Endothelial cell of umbilical vein (primary cell): ENCODE data around the gene RPL5. TPM values are rescaled to one million over a fixed set of nuclear protein-coding genes. Genes with fewer than 3 reads are reported as not detected.

ENCODE experiments used
- BruUV-seq: library from RNA; stranded (reverse); fragments of 400-500 nt; replicated peaks from 2 replicates; lab custom pipeline; 2021; lab: Mats Ljungman, UMichigan
- CTCF ChIA-PET: fragments of 300-600, 350-600 bp; sonication (Branson Sonifier 250); formaldehyde crosslinking; loops from one replicate; lab custom pipeline; 2021; ENCODE audit warnings: antibody characterized with exemption, inconsistent platforms; lab: Charles Lee
- POLR2A ChIA-PET: fragments of 300-600, 350-600 bp; sonication (Branson Sonifier 250); formaldehyde crosslinking; loops from one replicate; lab custom pipeline; 2021; ENCODE audit warnings: antibody characterized with exemption, inconsistent platforms; lab: Charles Lee
- DNase-seq: peaks from one replicate; pipeline ENCODE4 v3.0.0-alpha.2; 2011; ENCODE audit warnings: low read depth, low spot score
- FAIRE-seq: peaks from 2 replicates; lab custom pipeline; 2011; peaks lifted over from hg19 to GRCh38; lab: Jason Lieb, UNC
- H2AFZ ChIP-seq: 2 replicates; pipeline ENCODE4 v1.6.0; 2012; ENCODE audit warnings: low read depth, low read length, control low read depth, inconsistent platforms
- H3K27ac ChIP-seq: 2 replicates; pipeline ENCODE4 v1.5.1; 2011; ENCODE audit warnings: low read depth, mild to moderate bottlenecking, control low read depth, low read length, moderate library complexity; ENCODE audit not compliant: insufficient read depth
- H3K27me3 ChIP-seq, 2 experiments: 2 replicates each; pipeline versions ENCODE4 v1.6.0 to v1.6.1; 2011; ENCODE audit warnings: low read length in 2 of 2, mixed read lengths in 1 of 2; ENCODE audit not compliant: control insufficient read depth in 2 of 2, insufficient read depth in 2 of 2
- H3K36me3 ChIP-seq, 2 experiments: 2 replicates in 1 of 2; 3 replicates in 1 of 2; pipeline ENCODE4 v1.5.1; 2011; ENCODE audit warnings: low read length in 2 of 2, mild to moderate bottlenecking in 1 of 2, moderate library complexity in 1 of 2; ENCODE audit not compliant: control insufficient read depth in 2 of 2, insufficient read depth in 2 of 2; ENCODE audit errors: extremely low read depth in 1 of 2
- H3K4me1 ChIP-seq: 3 replicates; pipeline ENCODE4 v1.5.1; 2011; ENCODE audit warnings: mild to moderate bottlenecking, low read length; ENCODE audit not compliant: control insufficient read depth, insufficient read depth; ENCODE audit errors: extremely low read depth
- H3K4me2 ChIP-seq: 2 replicates; pipeline ENCODE4 v1.6.1; 2011; ENCODE audit warnings: low read length, control low read depth, mixed read lengths; ENCODE audit not compliant: insufficient read depth
- H3K4me3 ChIP-seq, 3 experiments: fragments of 200-600 bp in 1 of 3; sonication (generic), shearing (Covaris generic) in 1 of 3; replicated peaks in 1 of 3; 2 replicates each; pipeline ENCODE4 v1.5.1; 2011 to 2016; ENCODE audit warnings: control low read depth in 3 of 3, low read length in 3 of 3, mild to moderate bottlenecking in 2 of 3, inconsistent platforms in 1 of 3, low read depth in 1 of 3, moderate library complexity in 1 of 3; ENCODE audit not compliant: insufficient read depth in 1 of 3
- H3K79me2 ChIP-seq: 2 replicates; pipeline ENCODE4 v1.6.0; 2012; ENCODE audit warnings: low read length, inconsistent platforms; ENCODE audit not compliant: control insufficient read depth, insufficient read depth
- H3K9ac ChIP-seq: replicated peaks from 2 replicates; pipeline ENCODE3; 2011; ENCODE audit warnings: low read length, control low read depth; ENCODE audit not compliant: insufficient read depth; ENCODE audit errors: extremely low read depth
- H3K9me1 ChIP-seq: replicated peaks from 3 replicates; pipeline ENCODE4 v1.6.0; 2011; ENCODE audit warnings: mild to moderate bottlenecking, low read length; ENCODE audit not compliant: control insufficient read depth, insufficient read depth; ENCODE audit errors: extremely low read depth
- H3K9me3 ChIP-seq: replicated peaks from 2 replicates; pipeline ENCODE4 v1.5.1; 2012; ENCODE audit warnings: low read length, inconsistent platforms; ENCODE audit not compliant: control insufficient read depth, insufficient read depth
- H4K20me1 ChIP-seq: replicated peaks from 2 replicates; pipeline ENCODE3; 2011; ENCODE audit warnings: mild to moderate bottlenecking, low read length; ENCODE audit not compliant: control insufficient read depth, insufficient read depth; ENCODE audit errors: extremely low read depth
- CTCF ChIP-seq, 2 donors: IDR thresholded peaks; 1 replicate in 1 of 2; 2 replicates in 1 of 2; pipeline ENCODE4 v1.5.1; 2011; ENCODE audit warnings: low read length in 2 of 2, mild to moderate bottlenecking in 2 of 2, moderate library complexity in 2 of 2, control low read depth in 1 of 2, inconsistent platforms in 1 of 2, low read depth in 1 of 2; ENCODE audit not compliant: insufficient read depth in 1 of 2; ENCODE audit errors: extremely low read depth in 1 of 2
- FOS ChIP-seq: IDR thresholded peaks from 2 replicates; pipeline ENCODE4 v1.6.1; 2011; ENCODE audit warnings: mild to moderate bottlenecking, low read length, moderate library complexity, borderline replicate concordance; ENCODE audit not compliant: insufficient read depth
- GATA2 ChIP-seq: IDR thresholded peaks from 2 replicates; pipeline ENCODE4 v1.7.0; 2011; ENCODE audit warnings: low read depth, mild to moderate bottlenecking, moderate library complexity, mixed read lengths, low read length; ENCODE audit not compliant: insufficient read length, insufficient read depth
- MAX ChIP-seq: IDR thresholded peaks from 2 replicates; pipeline ENCODE4 v1.6.1; 2011; ENCODE audit not compliant: insufficient read depth, insufficient read length
- MYC ChIP-seq: IDR thresholded peaks from one replicate; pipeline ENCODE4 v1.6.1; 2011; ENCODE audit warnings: mild to moderate bottlenecking, low read depth, low read length
- POLR2A ChIP-seq: IDR thresholded peaks from 2 replicates; pipeline ENCODE4 v1.6.1; 2012; ENCODE audit warnings: low read depth, mild to moderate bottlenecking, control low read depth, low read length
- dilution Hi-C: fragments of 300-500 bp; cut with MboI; formaldehyde crosslinking; loops from one replicate; pipeline ENCODE4 v1.15.0; 2019; ENCODE audit warnings: low sequenced_read_pairs; ENCODE audit not compliant: extremely low pct_ligation_motif_present
- intact Hi-C: fragments of 100-400 bp; cut with micrococcal nuclease; formaldehyde crosslinking; loops from one replicate; pipeline ENCODE4 v1.10.0; 2022
- polyA plus RNA-seq, 4 experiments: library from polyadenylated mRNA; depleted of rRNA in 3 of 4; stranded (reverse) in 3 of 4; unstranded in 1 of 4; fragments of >200 nt; gene quantifications; 2 replicates each; pipeline versions ENCODE4 v1.2.1 to v1.2.3, GENCODE V29; 2011 to 2012; ENCODE audit warnings: missing spikeins in 1 of 4
- total RNA-seq: library from RNA; stranded (reverse); gene quantifications from 2 replicates; pipeline ENCODE4 v1.2.3, GENCODE V29; 2021

The RPL5 gene
- total and polyA plus RNA-seq, 2 donors (not counting 3 experiments of a cell fraction or from before 2014, with no cell fraction given) = 1,109 to 1,237 TPM

- CTCF ChIA-PET = interaction anchor here (0.7 to 11.4 kb wide), 13 partner anchors 9 to 203 kb away, joined by 3 to 257 read pairs (median 3); partner anchors contain the start of gene DIPK1A
- FAIRE-seq (no peak), DNase-seq (no peak)
- H3K4me1 ChIP-seq = no peaks in the 10 kb centered on the region
- no peaks in the 10 kb centered on the region for H3K36me3 ChIP-seq
- H3K4me2 ChIP-seq = no peak overlapping the region
- no peaks in the 10 kb centered on the region for H3K9me3 ChIP-seq
- H3K4me3 ChIP-seq = no peak overlapping the region
- no peaks in the 10 kb centered on the region for H4K20me1 ChIP-seq
- intact Hi-C loops (loop anchor here (1.0 kb wide), 4 partner anchors 101 to 219 kb away; no protein-coding TSS in a partner anchor), dilution Hi-C loops (no loop called here)
- H3K9me1 ChIP-seq = no peaks in the 10 kb centered on the region
- no peak overlapping the region for H3K27ac ChIP-seq
- peaks cover 2 to 6% of the 10 kb centered on the region in 2 experiments for H3K27me3 ChIP-seq
- H3K9ac ChIP-seq = no peak overlapping the region
- POLR2A ChIA-PET = no interaction called here
- TF ChIP-seq MYC (no peak), MAX (no peak), POLR2A (no peak), GATA2 (no peak), CTCF (IDR thresholded peaks at IDR 0.05; ENCODE audit: extremely low read depth in 1 of 2, insufficient read depth in 1 of 2, low read depth in 1 of 2, low read length in 2 of 2) (no peak), FOS (no peak)
- no TSS peak for BruUV-seq
- no peaks in the 10 kb centered on the region for H3K79me2 ChIP-seq
- H2AFZ ChIP-seq = no peak overlapping the region
Observed at GRCh38 chr1:92859400-92860039, 27.7 kb downstream of the RPL5 start.
